Measurements from ENCODE around the gene SOX11.
"Not testable (repeated sequence)": the region's sequence is repeated elsewhere in the genome, so short reads cannot be mapped to it uniquely, and the experiment has no call there.

Gene SOX11

DNA sequence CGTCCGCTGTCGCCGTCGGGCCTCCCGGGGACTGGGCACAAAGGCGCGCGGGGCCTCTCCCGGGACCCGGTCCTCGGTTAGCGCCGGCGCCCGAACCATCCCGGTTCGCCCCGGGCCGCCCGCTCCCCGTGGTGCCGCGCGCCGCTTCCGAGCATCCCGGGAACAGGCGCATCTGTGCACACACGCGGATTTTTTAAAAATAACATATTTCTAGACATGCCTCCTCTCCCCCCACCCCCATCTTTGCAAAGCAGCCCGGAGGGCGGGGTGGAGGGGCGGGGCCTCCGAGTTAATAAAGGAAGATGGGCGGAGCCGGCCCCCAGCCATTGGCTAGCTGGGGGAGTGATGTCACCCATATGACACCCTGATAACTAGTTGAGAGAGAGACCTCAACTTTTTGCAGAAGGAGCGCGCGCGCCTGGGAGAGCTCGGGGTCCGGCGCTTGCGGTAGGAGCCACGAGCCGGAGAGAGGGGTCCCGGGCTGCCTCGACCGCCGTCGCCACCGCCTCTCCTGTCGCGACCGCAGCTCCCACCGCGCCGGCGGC lies at the start of gene SOX11:
TSS of gene SOX11 (plus strand) at position 400 of the 545 bp plus-strand sequence. CDS start 338 bp downstream, outside the sequence.
- ChIA-PET CTCF (interaction anchor here (0.7 kb wide), 1 partner anchor 132 kb away, joined by 3 read pairs; no protein-coding TSS in a partner anchor), POLR2A (no interaction called here)
- no peak for DNase-seq (ENCODE audit: extremely low spot score)
- TF ChIP-seq ZNF384 (IDR thresholded peaks at IDR 0.05) (no peak), FOXK2 (IDR thresholded peaks at IDR 0.05) (no peak), ELF4 (IDR thresholded peaks at IDR 0.05) (no peak), FOXM1 (IDR thresholded peaks at IDR 0.05; ENCODE audit: borderline replicate concordance) (no peak), ARNT (IDR thresholded peaks at IDR 0.05) (no peak), NFRKB (IDR thresholded peaks at IDR 0.05) (no peak)

DNA sequence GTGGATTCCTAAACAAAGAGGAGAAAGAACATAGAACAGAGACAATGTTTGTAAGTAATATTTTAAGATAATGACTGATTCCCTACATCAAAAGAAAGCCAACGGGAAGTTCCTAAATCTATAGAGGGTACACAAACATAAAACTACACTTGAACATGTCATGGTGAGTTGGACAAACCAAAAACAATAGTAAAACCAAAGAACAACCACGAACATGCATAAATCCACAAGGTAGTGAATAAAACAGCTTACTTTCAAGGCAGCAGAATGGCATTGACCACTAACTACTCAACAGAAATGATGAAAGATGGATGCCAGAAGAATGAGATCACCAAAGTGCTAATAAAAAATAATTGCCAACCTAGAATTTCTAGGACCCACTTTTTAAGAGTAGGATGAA lies 39.5 kb upstream of the SOX11 start:
- POLR2A ChIA-PET; CTCF ChIA-PET; DNase-seq (ENCODE audit: extremely low spot score): not testable (repeated sequence)

DNA sequence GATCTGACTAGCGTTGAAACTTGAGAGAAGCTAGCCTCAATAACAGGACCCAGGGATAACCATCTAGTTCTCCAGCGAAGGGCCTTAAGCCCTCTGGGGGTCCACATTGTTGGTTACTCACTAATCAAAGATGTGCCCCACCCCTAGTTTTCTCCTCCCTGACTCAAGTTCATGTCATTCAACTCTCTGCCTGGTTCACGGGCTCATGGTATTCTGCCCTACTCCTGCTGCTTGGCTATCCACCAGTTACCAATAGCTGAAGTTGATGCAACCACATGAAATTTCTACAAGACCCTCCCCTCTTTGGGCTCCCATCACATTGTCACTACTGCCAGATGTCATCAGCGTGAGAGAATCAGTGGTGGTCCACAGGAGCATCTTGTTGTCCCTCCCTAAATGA lies 38.4 kb upstream of the SOX11 start:
- DNase-seq (ENCODE audit: extremely low spot score); CTCF ChIA-PET; POLR2A ChIA-PET: not testable (repeated sequence)

DNA sequence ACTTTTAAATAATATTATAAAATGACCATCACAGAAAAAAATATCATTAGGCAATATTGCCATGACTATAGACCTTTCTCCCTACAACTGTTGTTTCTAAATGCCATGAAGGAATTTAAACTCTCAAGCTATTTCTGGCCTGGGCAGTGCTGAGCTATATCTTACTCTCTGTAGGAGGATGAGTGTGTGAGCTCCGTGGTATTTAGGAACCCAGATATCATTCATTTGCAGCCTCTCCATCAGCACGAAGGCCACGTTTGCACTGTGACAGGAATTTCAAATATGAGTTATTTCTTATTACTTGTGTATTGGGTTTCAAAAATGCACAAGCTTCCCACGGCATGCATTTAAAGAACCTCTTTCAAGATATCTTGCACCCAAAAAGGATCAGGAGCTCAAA lies 35.0 kb upstream of the SOX11 start:
- ChIA-PET CTCF (no interaction called here), POLR2A (no interaction called here)
- DNase-seq (ENCODE audit: extremely low spot score) = no peak
- TF ChIP-seq FOXA1 (IDR thresholded peaks at IDR 0.05) (no peak), HDGF (IDR thresholded peaks at IDR 0.05; ENCODE audit: borderline replicate concordance) (no peak), CTBP1 (IDR thresholded peaks at IDR 0.05; ENCODE audit: borderline replicate concordance) (no peak), LEF1 (IDR thresholded peaks at IDR 0.05; ENCODE audit: borderline replicate concordance) (no peak), SP1 (IDR thresholded peaks at IDR 0.05) (no peak), ARNT (IDR thresholded peaks at IDR 0.05) (no peak), L3MBTL2 (conservative IDR thresholded peaks at IDR 0.05) (no peak), FOXM1 (IDR thresholded peaks at IDR 0.05; ENCODE audit: borderline replicate concordance) (no peak), FOXK2 (IDR thresholded peaks at IDR 0.05) (no peak)
- TF ChIP-seq, protein P1, sequence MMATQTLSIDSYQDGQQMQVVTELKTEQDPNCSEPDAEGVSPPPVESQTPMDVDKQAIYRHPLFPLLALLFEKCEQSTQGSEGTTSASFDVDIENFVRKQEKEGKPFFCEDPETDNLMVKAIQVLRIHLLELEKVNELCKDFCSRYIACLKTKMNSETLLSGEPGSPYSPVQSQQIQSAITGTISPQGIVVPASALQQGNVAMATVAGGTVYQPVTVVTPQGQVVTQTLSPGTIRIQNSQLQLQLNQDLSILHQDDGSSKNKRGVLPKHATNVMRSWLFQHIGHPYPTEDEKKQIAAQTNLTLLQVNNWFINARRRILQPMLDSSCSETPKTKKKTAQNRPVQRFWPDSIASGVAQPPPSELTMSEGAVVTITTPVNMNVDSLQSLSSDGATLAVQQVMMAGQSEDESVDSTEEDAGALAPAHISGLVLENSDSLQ (IDR thresholded peaks at IDR 0.05) = no peak

DNA sequence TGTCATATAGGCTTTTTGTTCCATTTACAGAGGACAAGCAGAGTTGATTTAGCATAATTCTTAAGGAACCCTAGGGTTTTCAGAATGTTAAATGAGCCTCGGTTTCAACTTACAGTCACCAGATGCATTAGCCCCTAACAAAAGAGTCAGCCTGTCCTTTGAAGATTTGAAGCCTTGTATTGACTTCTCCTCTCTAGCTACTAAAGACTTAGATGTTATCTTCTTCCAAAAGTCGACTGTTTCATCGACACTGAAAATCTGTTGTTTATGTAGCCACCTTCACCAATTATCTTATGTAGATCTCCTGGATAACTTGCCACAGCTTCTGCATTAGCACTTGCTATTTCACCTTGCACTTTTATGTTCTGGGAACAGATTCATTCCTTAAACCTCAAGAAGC lies 31.6 kb upstream of the SOX11 start:
- CTCF ChIA-PET = no interaction called here
- DNase-seq (ENCODE audit: extremely low spot score) = no peak
- POLR2A ChIA-PET = no interaction called here
- TF ChIP-seq CTBP1 (IDR thresholded peaks at IDR 0.05; ENCODE audit: borderline replicate concordance) (no peak), ARNT (IDR thresholded peaks at IDR 0.05) (no peak), HDGF (IDR thresholded peaks at IDR 0.05; ENCODE audit: borderline replicate concordance) (no peak), FOXA1 (IDR thresholded peaks at IDR 0.05) (no peak), NFRKB (IDR thresholded peaks at IDR 0.05) (no peak), TARDBP (IDR thresholded peaks at IDR 0.05) (no peak), FOXM1 (IDR thresholded peaks at IDR 0.05; ENCODE audit: borderline replicate concordance) (no peak), FOXK2 (IDR thresholded peaks at IDR 0.05) (no peak)

DNA sequence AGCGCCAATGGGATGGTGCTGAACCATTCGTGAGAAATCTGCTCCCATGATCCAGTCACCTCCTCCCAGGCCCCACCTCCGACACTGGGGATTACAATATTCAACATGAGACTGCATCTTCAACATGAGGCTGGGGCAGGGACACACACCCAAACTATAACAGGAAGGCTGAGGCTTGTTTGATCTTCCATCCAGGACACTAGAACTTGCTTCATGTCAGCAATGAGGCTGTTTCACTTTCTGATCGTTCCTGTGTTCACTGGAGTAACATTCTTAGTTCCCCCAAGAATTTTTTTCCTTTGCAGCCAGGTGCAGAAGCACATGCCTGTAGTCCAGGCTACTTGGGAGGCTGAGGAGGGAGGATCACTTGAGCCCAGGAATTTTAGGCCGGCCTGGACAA lies 30.8 kb upstream of the SOX11 start:
- no peak for DNase-seq (ENCODE audit: extremely low spot score)
- ChIA-PET POLR2A (no interaction called here), CTCF (no interaction called here)
- TF ChIP-seq ELF4 (IDR thresholded peaks at IDR 0.05) = no peak
- TF ChIP-seq L3MBTL2 (conservative IDR thresholded peaks at IDR 0.05) = no peak
- TF ChIP-seq CTBP1 (IDR thresholded peaks at IDR 0.05; ENCODE audit: borderline replicate concordance) = no peak
- TF ChIP-seq BHLHE40 (IDR thresholded peaks at IDR 0.05; ENCODE audit: borderline replicate concordance) = no peak
- no peak for TF ChIP-seq NFRKB (IDR thresholded peaks at IDR 0.05)
- no peak for TF ChIP-seq TARDBP (IDR thresholded peaks at IDR 0.05)
- no peak for TF ChIP-seq FOXM1 (IDR thresholded peaks at IDR 0.05; ENCODE audit: borderline replicate concordance)
- no peak for TF ChIP-seq SP1 (IDR thresholded peaks at IDR 0.05)
- TF ChIP-seq ARNT (IDR thresholded peaks at IDR 0.05) = no peak
- no peak for TF ChIP-seq FOXK2 (IDR thresholded peaks at IDR 0.05)
- no peak for TF ChIP-seq HDGF (IDR thresholded peaks at IDR 0.05; ENCODE audit: borderline replicate concordance)
- TF ChIP-seq ZNF384 (IDR thresholded peaks at IDR 0.05) = no peak
- TF ChIP-seq SUZ12 (IDR thresholded peaks at IDR 0.05) = no peak

DNA sequence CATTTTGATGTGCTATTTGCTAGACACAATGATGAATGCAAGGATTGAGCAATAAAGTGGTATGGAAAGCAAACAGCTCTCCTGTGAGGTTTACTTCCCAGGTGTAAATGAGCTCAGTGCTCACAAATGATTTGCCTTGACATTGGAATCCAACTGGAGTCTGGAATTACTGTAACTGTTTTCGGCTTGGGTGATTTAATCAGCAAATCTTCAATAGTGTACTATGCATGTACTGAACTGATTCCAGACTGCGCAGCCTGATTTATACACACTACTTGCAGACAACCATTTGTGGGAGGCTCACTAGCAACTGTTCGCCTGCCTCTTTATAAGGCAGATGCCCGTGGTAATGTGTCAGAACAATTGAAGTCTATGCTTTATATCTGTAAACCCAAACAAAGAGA lies 27.9 kb upstream of the SOX11 start:
- no peak for TF ChIP-seq FOXM1 (IDR thresholded peaks at IDR 0.05; ENCODE audit: borderline replicate concordance)
- no peak for TF ChIP-seq TARDBP (IDR thresholded peaks at IDR 0.05)
- no peak for TF ChIP-seq FOXA1 (IDR thresholded peaks at IDR 0.05)
- no peak for TF ChIP-seq ARNT (IDR thresholded peaks at IDR 0.05)
- TF ChIP-seq ZNF384 (IDR thresholded peaks at IDR 0.05) = no peak
- TF ChIP-seq, protein P1 (IDR thresholded peaks at IDR 0.05) = no peak
- no peak for TF ChIP-seq SUZ12 (IDR thresholded peaks at IDR 0.05)
- no peak for TF ChIP-seq SP1 (IDR thresholded peaks at IDR 0.05)
- no peak for TF ChIP-seq ELF4 (IDR thresholded peaks at IDR 0.05)
- TF ChIP-seq FOXK2 (IDR thresholded peaks at IDR 0.05) = no peak
- TF ChIP-seq CTBP1 (IDR thresholded peaks at IDR 0.05; ENCODE audit: borderline replicate concordance) = no peak
- TF ChIP-seq LEF1 (IDR thresholded peaks at IDR 0.05; ENCODE audit: borderline replicate concordance) = no peak
- TF ChIP-seq L3MBTL2 (conservative IDR thresholded peaks at IDR 0.05) = no peak
- no peak for TF ChIP-seq HDGF (IDR thresholded peaks at IDR 0.05; ENCODE audit: borderline replicate concordance)
- no peak for TF ChIP-seq NFRKB (IDR thresholded peaks at IDR 0.05)
- POLR2A ChIA-PET = no interaction called here
- DNase-seq (ENCODE audit: extremely low spot score) = no peak
- CTCF ChIA-PET = no interaction called here

DNA sequence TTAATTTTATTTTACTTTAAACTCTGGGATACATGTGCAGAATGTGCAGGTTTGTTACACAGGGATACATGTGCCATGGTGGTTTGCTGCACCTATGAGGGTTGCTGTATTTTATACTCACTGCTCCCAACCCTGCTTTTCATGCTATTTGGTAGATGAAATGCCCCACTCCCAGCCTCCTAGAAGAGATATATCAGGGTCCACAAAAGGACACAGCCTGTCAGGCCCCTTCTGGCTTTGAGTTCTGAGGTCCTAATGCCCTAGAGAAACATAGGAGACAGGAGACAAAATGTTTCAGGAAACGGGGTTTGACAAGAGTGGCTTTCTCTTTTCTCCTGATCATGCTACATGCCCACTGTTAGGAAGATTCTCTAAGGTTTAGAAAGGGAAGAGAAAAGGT lies 27.1 kb upstream of the SOX11 start:
- no peak for DNase-seq (ENCODE audit: extremely low spot score)
- ChIA-PET POLR2A (no interaction called here), CTCF (no interaction called here)
- TF ChIP-seq ELF4 (IDR thresholded peaks at IDR 0.05) (no peak), SP1 (IDR thresholded peaks at IDR 0.05) (no peak), CTBP1 (IDR thresholded peaks at IDR 0.05; ENCODE audit: borderline replicate concordance) (no peak), FOXM1 (IDR thresholded peaks at IDR 0.05; ENCODE audit: borderline replicate concordance) (no peak)
